Measurements from ENCODE around the gene VOPP1. TPM values are rescaled to one million over a fixed set of nuclear protein-coding genes. Genes with fewer than 3 reads are reported as not detected.

VOPP1 gene
- total and polyA plus RNA-seq, 10 donors = 60.3 to 168 (median 144) TPM

GRCh38 chr7:55436457-55436856 lies 135.8 kb downstream of the VOPP1 start:
- DNase-seq = no peak
- Histone ChIP-seq H3K9me3 (no peaks in the 10 kb centered on the region), H3K36me3 (peaks cover 0 to 12% (median 0%) of the 10 kb centered on the region in 6 donors), H3K27me3 (replicated peaks in 1 of 7) (no peaks in the 10 kb centered on the region), H3K4me3 (no peak overlapping the region), H3K27ac (no peak overlapping the region), H3K4me1 (peaks cover 0 to 6% (median 0%) of the 10 kb centered on the region in 6 donors)
- WGBS, 5 donors = 76 to 89% (median 79%) methylated on average over 10 of the region's 10 CpGs
- intact Hi-C loops (cut with DNase I; ENCODE audit: low total_unique reads) = no loop called here
- no peak for TF ChIP-seq CTCF (IDR thresholded peaks at IDR 0.05 in 8 of 11, conservative IDR thresholded peaks at IDR 0.05 in 3 of 11)

GRCh38 chr7:55435466-55435865 lies 136.8 kb downstream of the VOPP1 start:
- Histone ChIP-seq H3K9me3 (no peaks in the 10 kb centered on the region), H3K36me3 (peaks cover 0 to 17% (median 0%) of the 10 kb centered on the region in 6 donors), H3K27me3 (replicated peaks in 1 of 7) (no peaks in the 10 kb centered on the region), H3K27ac (no peak overlapping the region), H3K4me1 (peaks cover 0 to 6% (median 0%) of the 10 kb centered on the region in 6 donors), H3K4me3 (no peak overlapping the region)
- WGBS, 5 donors = 76 to 96% (median 84%) methylated on average over 9 to 10 of the region's 10 CpGs
- TF ChIP-seq CTCF (IDR thresholded peaks at IDR 0.05 in 8 of 11, conservative IDR thresholded peaks at IDR 0.05 in 3 of 11) = no peak
- TF ChIP-seq POLR2AphosphoS5 (IDR thresholded peaks at IDR 0.05) = peak in 1 of 3 donors; percentile 5
- DNase-seq = no peak
- intact Hi-C loops (cut with DNase I; ENCODE audit: low total_unique reads) = no loop called here

- DNase-seq = no peak
- Histone ChIP-seq H3K4me1 (peaks cover 0 to 6% (median 0%) of the 10 kb centered on the region in 6 donors), H3K4me3 (no peak overlapping the region), H3K27me3 (replicated peaks in 1 of 7) (no peaks in the 10 kb centered on the region), H3K36me3 (peaks cover 0 to 21% (median 1%) of the 10 kb centered on the region in 6 donors), H3K9me3 (no peaks in the 10 kb centered on the region), H3K27ac (no peak overlapping the region)
- WGBS, 5 donors = 65 to 72% (median 70%) methylated on average over 13 of the region's 13 CpGs
- intact Hi-C loops (cut with DNase I; ENCODE audit: low total_unique reads) = loop anchor here (5.0 kb wide), 1 partner anchor 159 kb away; no protein-coding TSS in a partner anchor
- TF ChIP-seq CTCF (IDR thresholded peaks at IDR 0.05 in 8 of 11, conservative IDR thresholded peaks at IDR 0.05 in 3 of 11) (peak in 7 of 11 experiments; percentile 17 to 47 (median 31)), POLR2A (IDR thresholded peaks at IDR 0.05) (no peak), POLR2AphosphoS5 (IDR thresholded peaks at IDR 0.05) (no peak)
Observed at GRCh38 chr7:55432939-55433784, 139.1 kb downstream of the VOPP1 start.

- TF ChIP-seq POLR2AphosphoS5 (IDR thresholded peaks at IDR 0.05) (no peak), POLR2A (IDR thresholded peaks at IDR 0.05) (no peak), CTCF (IDR thresholded peaks at IDR 0.05 in 8 of 11, conservative IDR thresholded peaks at IDR 0.05 in 3 of 11) (no peak)
- Histone ChIP-seq H3K4me3 (no peak overlapping the region), H3K36me3 (peaks cover 0 to 26% (median 4%) of the 10 kb centered on the region in 6 donors), H3K9me3 (no peaks in the 10 kb centered on the region), H3K27ac (no peak overlapping the region), H3K4me1 (peaks cover 0 to 6% (median 0%) of the 10 kb centered on the region in 6 donors), H3K27me3 (replicated peaks in 1 of 7) (no peaks in the 10 kb centered on the region)
- intact Hi-C loops (cut with DNase I; ENCODE audit: low total_unique reads) = loop anchor here (5.0 kb wide), 1 partner anchor 160 kb away; no protein-coding TSS in a partner anchor
- no peak for DNase-seq
- 68 to 86% (median 82%) methylated on average over 3 of the region's 3 CpGs for WGBS, 5 donors
Observed at GRCh38 chr7:55432506-55432905, 139.8 kb downstream of the VOPP1 start.

All from spleen (tissue), 11 donors.